ENCODE data around the gene DOCK9. TPM values are rescaled to one million over a fixed set of nuclear protein-coding genes. Genes with fewer than 3 reads are reported as not detected.

Gene DOCK9
- total and polyA plus RNA-seq, 9 of the 15 experiments (the other 6 are each of a cell fraction or from before 2014, with no cell fraction given), result 3.5 to 25.3 (median 16.7) TPM

DNA sequence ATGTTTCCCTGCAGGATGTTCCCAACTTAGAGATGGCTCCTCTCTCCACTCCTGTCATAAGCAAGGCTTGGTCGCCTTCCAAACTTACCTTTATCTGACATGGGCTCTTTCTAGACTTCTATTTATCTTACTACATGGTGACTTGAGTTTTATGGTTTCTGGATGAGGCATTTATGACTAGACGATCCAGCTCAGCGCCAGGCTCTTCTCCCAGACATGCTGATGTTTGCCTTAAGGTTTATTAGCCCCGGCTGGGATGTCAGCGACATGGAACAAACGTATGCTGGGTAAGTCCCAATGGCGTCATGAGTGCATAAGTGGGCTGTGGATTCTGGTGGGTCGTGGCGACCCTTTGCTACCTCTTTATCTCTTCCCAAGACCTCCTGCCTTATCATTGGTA, 185.5 kb downstream of the DOCK9 start:
- intact Hi-C loops (cut with micrococcal nuclease) (no loop called here), in situ Hi-C loops (cut with MboI) (no loop called here)
- no peak overlapping the region for H3K4me2 ChIP-seq (ENCODE audit: insufficient read depth, low read length)
- no peaks in the 10 kb centered on the region for H4K20me1 ChIP-seq (replicated peaks; ENCODE audit: control insufficient read depth, insufficient read depth, low read length)
- H2AFZ ChIP-seq (ENCODE audit: low read depth, low read length), result no peak overlapping the region
- CTCF ChIA-PET (ENCODE audit: low intra/inter-chr PET ratio), result no interaction called here
- FAIRE-seq (no peak), DNase-seq (ENCODE audit: extremely low read depth in 1 of 4, low spot score in 3 of 4) (no peak), ATAC-seq (no peak)
- peaks cover 0 to 11% of the 10 kb centered on the region in 2 experiments; a peak in 2 of 5 replicates for H3K27me3 ChIP-seq (ENCODE audit: control insufficient read depth in 2 of 2, insufficient read depth in 2 of 2, low read length in 2 of 2)
- TF ChIP-seq KDM5B (IDR thresholded peaks at IDR 0.05; ENCODE audit: insufficient replicate concordance, low read depth, low read length), result no peak
- TF ChIP-seq HNRNPLL (IDR thresholded peaks at IDR 0.05; ENCODE audit: low read depth, low read length, poor library complexity, severe bottlenecking), result no peak
- TF ChIP-seq ZNF717 (CRISPR knock-in tag; IDR thresholded peaks at IDR 0.05), result no peak
- no peak for TF ChIP-seq CAMTA2 (CRISPR knock-in tag; conservative IDR thresholded peaks at IDR 0.05)
- TF ChIP-seq, protein P1, sequence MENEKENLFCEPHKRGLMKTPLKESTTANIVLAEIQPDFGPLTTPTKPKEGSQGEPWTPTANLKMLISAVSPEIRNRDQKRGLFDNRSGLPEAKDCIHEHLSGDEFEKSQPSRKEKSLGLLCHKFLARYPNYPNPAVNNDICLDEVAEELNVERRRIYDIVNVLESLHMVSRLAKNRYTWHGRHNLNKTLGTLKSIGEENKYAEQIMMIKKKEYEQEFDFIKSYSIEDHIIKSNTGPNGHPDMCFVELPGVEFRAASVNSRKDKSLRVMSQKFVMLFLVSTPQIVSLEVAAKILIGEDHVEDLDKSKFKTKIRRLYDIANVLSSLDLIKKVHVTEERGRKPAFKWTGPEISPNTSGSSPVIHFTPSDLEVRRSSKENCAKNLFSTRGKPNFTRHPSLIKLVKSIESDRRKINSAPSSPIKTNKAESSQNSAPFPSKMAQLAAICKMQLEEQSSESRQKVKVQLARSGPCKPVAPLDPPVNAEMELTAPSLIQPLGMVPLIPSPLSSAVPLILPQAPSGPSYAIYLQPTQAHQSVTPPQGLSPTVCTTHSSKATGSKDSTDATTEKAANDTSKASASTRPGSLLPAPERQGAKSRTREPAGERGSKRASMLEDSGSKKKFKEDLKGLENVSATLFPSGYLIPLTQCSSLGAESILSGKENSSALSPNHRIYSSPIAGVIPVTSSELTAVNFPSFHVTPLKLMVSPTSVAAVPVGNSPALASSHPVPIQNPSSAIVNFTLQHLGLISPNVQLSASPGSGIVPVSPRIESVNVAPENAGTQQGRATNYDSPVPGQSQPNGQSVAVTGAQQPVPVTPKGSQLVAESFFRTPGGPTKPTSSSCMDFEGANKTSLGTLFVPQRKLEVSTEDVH (IDR thresholded peaks at IDR 0.05; ENCODE audit: low read depth, partially characterized antibody), result no peak
- no peak for TF ChIP-seq RBM34 (IDR thresholded peaks at IDR 0.05; ENCODE audit: borderline replicate concordance, insufficient read depth, low read length)
- TF ChIP-seq MTA3 (IDR thresholded peaks at IDR 0.05; ENCODE audit: borderline replicate concordance), result no peak
- TF ChIP-seq, protein P2, sequence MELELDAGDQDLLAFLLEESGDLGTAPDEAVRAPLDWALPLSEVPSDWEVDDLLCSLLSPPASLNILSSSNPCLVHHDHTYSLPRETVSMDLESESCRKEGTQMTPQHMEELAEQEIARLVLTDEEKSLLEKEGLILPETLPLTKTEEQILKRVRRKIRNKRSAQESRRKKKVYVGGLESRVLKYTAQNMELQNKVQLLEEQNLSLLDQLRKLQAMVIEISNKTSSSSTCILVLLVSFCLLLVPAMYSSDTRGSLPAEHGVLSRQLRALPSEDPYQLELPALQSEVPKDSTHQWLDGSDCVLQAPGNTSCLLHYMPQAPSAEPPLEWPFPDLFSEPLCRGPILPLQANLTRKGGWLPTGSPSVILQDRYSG (tag; conservative IDR thresholded peaks at IDR 0.05; ENCODE audit: low read depth), result no peak
- TF ChIP-seq, protein P3, sequence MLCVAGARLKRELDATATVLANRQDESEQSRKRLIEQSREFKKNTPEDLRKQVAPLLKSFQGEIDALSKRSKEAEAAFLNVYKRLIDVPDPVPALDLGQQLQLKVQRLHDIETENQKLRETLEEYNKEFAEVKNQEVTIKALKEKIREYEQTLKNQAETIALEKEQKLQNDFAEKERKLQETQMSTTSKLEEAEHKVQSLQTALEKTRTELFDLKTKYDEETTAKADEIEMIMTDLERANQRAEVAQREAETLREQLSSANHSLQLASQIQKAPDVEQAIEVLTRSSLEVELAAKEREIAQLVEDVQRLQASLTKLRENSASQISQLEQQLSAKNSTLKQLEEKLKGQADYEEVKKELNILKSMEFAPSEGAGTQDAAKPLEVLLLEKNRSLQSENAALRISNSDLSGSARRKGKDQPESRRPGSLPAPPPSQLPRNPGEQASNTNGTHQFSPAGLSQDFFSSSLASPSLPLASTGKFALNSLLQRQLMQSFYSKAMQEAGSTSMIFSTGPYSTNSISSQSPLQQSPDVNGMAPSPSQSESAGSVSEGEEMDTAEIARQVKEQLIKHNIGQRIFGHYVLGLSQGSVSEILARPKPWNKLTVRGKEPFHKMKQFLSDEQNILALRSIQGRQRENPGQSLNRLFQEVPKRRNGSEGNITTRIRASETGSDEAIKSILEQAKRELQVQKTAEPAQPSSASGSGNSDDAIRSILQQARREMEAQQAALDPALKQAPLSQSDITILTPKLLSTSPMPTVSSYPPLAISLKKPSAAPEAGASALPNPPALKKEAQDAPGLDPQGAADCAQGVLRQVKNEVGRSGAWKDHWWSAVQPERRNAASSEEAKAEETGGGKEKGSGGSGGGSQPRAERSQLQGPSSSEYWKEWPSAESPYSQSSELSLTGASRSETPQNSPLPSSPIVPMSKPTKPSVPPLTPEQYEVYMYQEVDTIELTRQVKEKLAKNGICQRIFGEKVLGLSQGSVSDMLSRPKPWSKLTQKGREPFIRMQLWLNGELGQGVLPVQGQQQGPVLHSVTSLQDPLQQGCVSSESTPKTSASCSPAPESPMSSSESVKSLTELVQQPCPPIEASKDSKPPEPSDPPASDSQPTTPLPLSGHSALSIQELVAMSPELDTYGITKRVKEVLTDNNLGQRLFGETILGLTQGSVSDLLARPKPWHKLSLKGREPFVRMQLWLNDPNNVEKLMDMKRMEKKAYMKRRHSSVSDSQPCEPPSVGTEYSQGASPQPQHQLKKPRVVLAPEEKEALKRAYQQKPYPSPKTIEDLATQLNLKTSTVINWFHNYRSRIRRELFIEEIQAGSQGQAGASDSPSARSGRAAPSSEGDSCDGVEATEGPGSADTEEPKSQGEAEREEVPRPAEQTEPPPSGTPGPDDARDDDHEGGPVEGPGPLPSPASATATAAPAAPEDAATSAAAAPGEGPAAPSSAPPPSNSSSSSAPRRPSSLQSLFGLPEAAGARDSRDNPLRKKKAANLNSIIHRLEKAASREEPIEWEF (CRISPR knock-in tag; IDR thresholded peaks at IDR 0.05), result no peak
- no peaks in the 10 kb centered on the region for H3K79me2 ChIP-seq (ENCODE audit: control insufficient read depth, insufficient read depth, low read length)
- H3K27ac ChIP-seq (ENCODE audit: extremely low read depth, low read depth, low read length), result no peak overlapping the region
- no peak overlapping the region for H3K9ac ChIP-seq (ENCODE audit: insufficient read depth in 1 of 2, low read depth in 2 of 2, low read length in 2 of 2)
- no peaks in the 10 kb centered on the region for H3K9me3 ChIP-seq (replicated peaks; ENCODE audit: control insufficient read depth, insufficient read depth, low read depth, low read length)
- POLR2A ChIA-PET, result no interaction called here
- peaks cover 4 to 12% of the 10 kb centered on the region in 2 experiments; a peak in 4 of 5 replicates for H3K4me1 ChIP-seq (replicated peaks in 1 of 2; ENCODE audit: control insufficient read depth in 2 of 2, insufficient read depth in 2 of 2, low read length in 2 of 2)
- peaks cover 27% of the 10 kb centered on the region; the same call in 2 of the 3 replicates for H3K36me3 ChIP-seq (ENCODE audit: control insufficient read depth, insufficient read depth, low read length)
- no TSS peak for BruUV-seq (replicated peaks)
- no peak overlapping the region for H3K4me3 ChIP-seq
- no peaks in the 10 kb centered on the region for H3K9me1 ChIP-seq (ENCODE audit: control insufficient read depth, insufficient read depth, low read length)
- WGBS (ENCODE audit: insufficient coverage, low coverage, missing lambda C conversion rate), result 73% methylated on average over 9 of the region's 9 CpGs

Measured in K562 (cell line).